ENCODE data around the gene AMOTL2.

The AMOTL2 gene

DNA sequence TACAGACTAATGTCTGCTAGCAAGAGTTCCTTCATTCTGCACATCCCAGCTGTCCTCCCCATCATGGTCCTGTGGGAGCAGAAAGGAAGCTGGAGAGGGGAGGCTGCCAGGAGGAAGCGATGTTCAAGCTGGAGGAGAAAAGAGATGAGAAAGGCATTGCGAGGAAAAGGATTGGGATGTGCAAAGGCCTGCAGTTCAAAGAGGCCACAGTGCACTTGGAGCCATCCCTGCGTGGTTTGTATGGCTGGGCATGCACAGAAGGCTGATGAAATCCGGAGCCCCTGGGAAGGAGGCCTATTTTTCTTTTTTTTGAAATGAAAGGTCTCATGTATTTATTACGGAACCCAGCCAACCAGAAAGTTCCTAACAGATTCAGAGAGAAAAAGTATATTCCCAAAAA lies 22.8 kb downstream of the AMOTL2 start:
- peaks cover 28% of the 10 kb centered on the region for H3K36me3 ChIP-seq (ENCODE audit: control insufficient read depth, insufficient read depth, low read length)
- H3K4me3 ChIP-seq (ENCODE audit: low read depth, low read length) = no peak overlapping the region
- H3K4me1 ChIP-seq (ENCODE audit: control insufficient read depth, insufficient read depth, low read length) = peaks cover 10% of the 10 kb centered on the region
- no peak overlapping the region for H3K27ac ChIP-seq (ENCODE audit: low read depth, low read length)
- H3K9me3 ChIP-seq (ENCODE audit: control insufficient read depth, insufficient read depth, low read depth, low read length) = peaks cover 8% of the 10 kb centered on the region
- H3K9ac ChIP-seq (ENCODE audit: low read length) = no peak overlapping the region
- no peaks in the 10 kb centered on the region for H3K27me3 ChIP-seq (ENCODE audit: control insufficient read depth, insufficient read depth, low read length)

DNA sequence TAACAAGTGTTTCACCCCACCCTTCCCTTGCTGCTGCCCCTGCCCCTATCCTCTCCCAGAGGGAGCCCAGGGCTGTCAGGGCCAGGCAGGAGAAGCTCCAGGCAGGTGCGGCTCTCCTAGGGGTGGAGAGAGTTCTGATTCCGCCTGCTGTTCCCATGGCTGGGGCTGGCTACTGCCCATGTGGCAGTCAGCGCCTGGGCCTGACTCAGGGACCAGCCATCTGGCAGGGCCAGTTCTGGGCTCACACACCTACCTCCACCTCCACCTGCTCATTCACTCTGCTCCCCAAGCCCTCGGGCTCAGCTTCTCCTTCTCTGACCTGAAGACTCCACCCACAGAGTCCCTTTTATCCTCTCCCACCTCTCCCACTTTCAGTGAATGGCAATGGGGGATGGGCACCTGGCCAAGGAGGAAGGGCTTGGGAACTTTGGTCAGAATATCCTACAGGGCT lies 23.4 kb downstream of the AMOTL2 start:
- Histone ChIP-seq H3K9me3 (ENCODE audit: control insufficient read depth, insufficient read depth, low read depth, low read length) (peaks cover 12% of the 10 kb centered on the region), H3K4me3 (ENCODE audit: low read depth, low read length) (no peak overlapping the region), H3K36me3 (ENCODE audit: control insufficient read depth, insufficient read depth, low read length) (peaks cover 23% of the 10 kb centered on the region), H3K4me1 (ENCODE audit: control insufficient read depth, insufficient read depth, low read length) (peaks cover 10% of the 10 kb centered on the region), H3K27me3 (ENCODE audit: control insufficient read depth, insufficient read depth, low read length) (no peaks in the 10 kb centered on the region), H3K27ac (ENCODE audit: low read depth, low read length) (no peak overlapping the region), H3K9ac (ENCODE audit: low read length) (no peak overlapping the region)

DNA sequence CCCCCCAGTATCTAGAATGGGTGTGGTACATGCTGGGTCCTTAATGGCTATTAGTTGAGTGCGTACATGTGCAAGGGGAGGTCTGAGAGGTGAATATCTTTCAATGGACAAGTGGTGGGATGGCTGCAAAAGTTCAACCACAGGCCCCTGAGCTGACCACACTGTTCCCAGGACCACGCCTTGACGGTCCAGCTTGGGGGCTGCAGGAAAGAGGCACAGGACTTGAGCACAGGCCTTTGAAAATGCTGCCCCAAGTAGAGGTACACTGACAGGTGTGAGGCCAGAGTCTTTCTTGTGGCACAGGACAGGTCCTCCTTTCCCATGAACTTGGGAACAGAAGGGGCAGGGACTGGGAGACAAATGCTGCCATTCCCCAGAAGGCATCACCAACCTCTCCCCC lies 24.0 kb downstream of the AMOTL2 start:
- no peaks in the 10 kb centered on the region for H3K27me3 ChIP-seq (ENCODE audit: control insufficient read depth, insufficient read depth, low read length)
- no peak overlapping the region for H3K27ac ChIP-seq (ENCODE audit: low read depth, low read length)
- peaks cover 12% of the 10 kb centered on the region for H3K9me3 ChIP-seq (ENCODE audit: control insufficient read depth, insufficient read depth, low read depth, low read length)
- H3K36me3 ChIP-seq (ENCODE audit: control insufficient read depth, insufficient read depth, low read length) = peaks cover 17% of the 10 kb centered on the region
- H3K9ac ChIP-seq (ENCODE audit: low read length) = no peak overlapping the region
- H3K4me3 ChIP-seq (ENCODE audit: low read depth, low read length) = no peak overlapping the region
- H3K4me1 ChIP-seq (ENCODE audit: control insufficient read depth, insufficient read depth, low read length) = peaks cover 10% of the 10 kb centered on the region

- Histone ChIP-seq H3K9me3 (ENCODE audit: control insufficient read depth, insufficient read depth, low read depth, low read length) (peaks cover 12% of the 10 kb centered on the region), H3K9ac (ENCODE audit: low read length) (no peak overlapping the region), H3K36me3 (ENCODE audit: control insufficient read depth, insufficient read depth, low read length) (peaks cover 4% of the 10 kb centered on the region; the same call in 1 of the 2 replicates), H3K4me3 (ENCODE audit: low read depth, low read length) (no peak overlapping the region), H3K27ac (ENCODE audit: low read depth, low read length) (no peak overlapping the region), H3K4me1 (ENCODE audit: control insufficient read depth, insufficient read depth, low read length) (peaks cover 8% of the 10 kb centered on the region), H3K27me3 (ENCODE audit: control insufficient read depth, insufficient read depth, low read length) (no peaks in the 10 kb centered on the region)
Observed at GRCh38 chr3:134348524-134348923, 25.7 kb downstream of the AMOTL2 start.

- H3K9me3 ChIP-seq (ENCODE audit: control insufficient read depth, insufficient read depth, low read depth, low read length) = peaks cover 12% of the 10 kb centered on the region
- peaks cover 4% of the 10 kb centered on the region; the same call in 1 of the 2 replicates for H3K36me3 ChIP-seq (ENCODE audit: control insufficient read depth, insufficient read depth, low read length)
- no peak overlapping the region for H3K27ac ChIP-seq (ENCODE audit: low read depth, low read length)
- no peak overlapping the region for H3K9ac ChIP-seq (ENCODE audit: low read length)
- H3K4me1 ChIP-seq (ENCODE audit: control insufficient read depth, insufficient read depth, low read length) = peaks cover 8% of the 10 kb centered on the region
- no peak overlapping the region for H3K4me3 ChIP-seq (ENCODE audit: low read depth, low read length)
- H3K27me3 ChIP-seq (ENCODE audit: control insufficient read depth, insufficient read depth, low read length) = no peaks in the 10 kb centered on the region
Observed at GRCh38 chr3:134347551-134347950, 26.7 kb downstream of the AMOTL2 start.

DNA sequence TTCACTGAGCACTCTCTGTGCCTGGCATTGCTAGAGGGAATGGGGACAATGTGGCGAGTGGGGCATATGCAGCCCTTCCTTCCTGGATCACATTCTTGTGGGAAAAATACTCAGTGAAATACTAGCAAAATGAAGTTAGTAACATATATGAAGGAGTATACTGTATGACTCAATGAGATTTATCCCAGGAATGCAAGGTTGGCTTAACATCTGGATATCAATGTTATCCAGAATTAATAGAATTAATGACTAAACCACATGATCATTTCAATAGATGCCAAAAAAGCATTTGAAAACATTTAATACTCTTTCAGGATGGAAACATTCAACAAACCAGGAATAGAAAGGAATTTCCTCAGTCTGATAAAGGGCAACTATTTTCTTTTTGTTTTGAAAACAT lies 27.5 kb downstream of the AMOTL2 start:
- Histone ChIP-seq H3K9me3 (ENCODE audit: control insufficient read depth, insufficient read depth, low read depth, low read length) (peaks cover 12% of the 10 kb centered on the region), H3K9ac (ENCODE audit: low read length) (no peak overlapping the region), H3K4me1 (ENCODE audit: control insufficient read depth, insufficient read depth, low read length) (peaks cover 8% of the 10 kb centered on the region), H3K27ac (ENCODE audit: low read depth, low read length) (no peak overlapping the region), H3K36me3 (ENCODE audit: control insufficient read depth, insufficient read depth, low read length) (peaks cover 4% of the 10 kb centered on the region; the same call in 1 of the 2 replicates), H3K4me3 (ENCODE audit: low read depth, low read length) (no peak overlapping the region), H3K27me3 (ENCODE audit: control insufficient read depth, insufficient read depth, low read length) (no peaks in the 10 kb centered on the region)

DNA sequence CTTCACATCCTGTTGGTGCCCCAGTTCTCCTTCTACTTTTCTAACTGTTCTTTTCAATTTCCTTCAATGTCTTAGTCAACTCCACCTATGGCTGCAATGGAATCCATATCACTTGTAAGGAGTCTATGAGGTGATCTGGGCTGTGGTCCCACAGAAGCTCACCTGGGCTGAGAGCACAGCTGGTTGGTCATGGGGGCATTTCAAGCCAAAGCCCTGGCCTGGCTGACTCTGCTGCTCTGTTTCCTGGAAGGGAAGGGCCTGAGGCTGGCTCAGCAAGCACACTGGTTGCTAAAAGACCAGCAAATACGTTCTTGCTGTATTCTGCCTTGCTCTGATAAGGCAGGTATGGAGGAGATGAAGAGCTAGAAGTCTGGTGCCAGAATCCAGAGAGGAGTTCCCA lies 29.0 kb downstream of the AMOTL2 start:
- Histone ChIP-seq H3K9ac (ENCODE audit: low read length) (no peak overlapping the region), H3K4me3 (ENCODE audit: low read depth, low read length) (no peak overlapping the region), H3K9me3 (ENCODE audit: control insufficient read depth, insufficient read depth, low read depth, low read length) (peaks cover 12% of the 10 kb centered on the region), H3K27me3 (ENCODE audit: control insufficient read depth, insufficient read depth, low read length) (no peaks in the 10 kb centered on the region), H3K27ac (ENCODE audit: low read depth, low read length) (no peak overlapping the region), H3K4me1 (ENCODE audit: control insufficient read depth, insufficient read depth, low read length) (no peaks in the 10 kb centered on the region), H3K36me3 (ENCODE audit: control insufficient read depth, insufficient read depth, low read length) (peaks cover 4% of the 10 kb centered on the region; the same call in 1 of the 2 replicates)

- Histone ChIP-seq H3K4me1 (ENCODE audit: control insufficient read depth, insufficient read depth, low read length) (peaks cover under 1% of the 10 kb centered on the region; the same call in 1 of the 2 replicates), H3K9me3 (ENCODE audit: control insufficient read depth, insufficient read depth, low read depth, low read length) (peaks cover 12% of the 10 kb centered on the region), H3K27ac (ENCODE audit: low read depth, low read length) (no peak overlapping the region), H3K9ac (ENCODE audit: low read length) (no peak overlapping the region), H3K27me3 (ENCODE audit: control insufficient read depth, insufficient read depth, low read length) (no peaks in the 10 kb centered on the region), H3K4me3 (ENCODE audit: low read depth, low read length) (no peak overlapping the region), H3K36me3 (ENCODE audit: control insufficient read depth, insufficient read depth, low read length) (peaks cover 4% of the 10 kb centered on the region; the same call in 1 of the 2 replicates)
Observed at GRCh38 chr3:134344560-134344959, 29.7 kb downstream of the AMOTL2 start.

DNA sequence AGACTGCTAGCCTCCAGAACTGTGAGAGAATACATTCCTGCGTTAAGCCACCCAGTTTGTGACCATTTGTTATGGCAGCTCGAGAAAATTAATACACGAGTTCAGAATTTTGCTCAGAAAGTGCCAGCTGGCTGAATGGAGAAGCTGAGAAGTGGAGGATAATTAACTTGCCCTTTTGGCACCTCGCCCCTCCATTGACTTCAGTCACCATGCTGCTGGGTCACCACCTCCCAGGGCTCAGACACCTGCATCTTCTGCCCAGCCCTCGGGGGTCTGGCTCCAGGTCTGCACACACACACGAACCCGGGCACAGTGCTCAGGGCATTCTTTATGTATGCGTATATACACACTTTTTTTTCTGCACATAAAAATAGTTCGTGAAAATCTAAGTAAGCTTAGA lies 32.0 kb downstream of the AMOTL2 start:
- H3K4me1 ChIP-seq (ENCODE audit: control insufficient read depth, insufficient read depth, low read length) = peaks cover 6% of the 10 kb centered on the region; the same call in 1 of the 2 replicates
- H3K27ac ChIP-seq (ENCODE audit: low read depth, low read length) = no peak overlapping the region
- H3K36me3 ChIP-seq (ENCODE audit: control insufficient read depth, insufficient read depth, low read length) = no peaks in the 10 kb centered on the region
- H3K27me3 ChIP-seq (ENCODE audit: control insufficient read depth, insufficient read depth, low read length) = no peaks in the 10 kb centered on the region
- H3K9ac ChIP-seq (ENCODE audit: low read length) = no peak overlapping the region
- peaks cover 12% of the 10 kb centered on the region for H3K9me3 ChIP-seq (ENCODE audit: control insufficient read depth, insufficient read depth, low read depth, low read length)
- no peak overlapping the region for H3K4me3 ChIP-seq (ENCODE audit: low read depth, low read length)

- peaks cover 4% of the 10 kb centered on the region for H3K9me3 ChIP-seq (ENCODE audit: control insufficient read depth, insufficient read depth, low read depth, low read length)
- no peaks in the 10 kb centered on the region for H3K36me3 ChIP-seq (ENCODE audit: control insufficient read depth, insufficient read depth, low read length)
- H3K27ac ChIP-seq (ENCODE audit: low read depth, low read length) = no peak overlapping the region
- H3K4me3 ChIP-seq (ENCODE audit: low read depth, low read length) = no peak overlapping the region
- peaks cover 6% of the 10 kb centered on the region; the same call in 1 of the 2 replicates for H3K4me1 ChIP-seq (ENCODE audit: control insufficient read depth, insufficient read depth, low read length)
- no peak overlapping the region for H3K9ac ChIP-seq (ENCODE audit: low read length)
- no peaks in the 10 kb centered on the region for H3K27me3 ChIP-seq (ENCODE audit: control insufficient read depth, insufficient read depth, low read length)
Observed at GRCh38 chr3:134341389-134341788, 32.9 kb downstream of the AMOTL2 start.

DNA sequence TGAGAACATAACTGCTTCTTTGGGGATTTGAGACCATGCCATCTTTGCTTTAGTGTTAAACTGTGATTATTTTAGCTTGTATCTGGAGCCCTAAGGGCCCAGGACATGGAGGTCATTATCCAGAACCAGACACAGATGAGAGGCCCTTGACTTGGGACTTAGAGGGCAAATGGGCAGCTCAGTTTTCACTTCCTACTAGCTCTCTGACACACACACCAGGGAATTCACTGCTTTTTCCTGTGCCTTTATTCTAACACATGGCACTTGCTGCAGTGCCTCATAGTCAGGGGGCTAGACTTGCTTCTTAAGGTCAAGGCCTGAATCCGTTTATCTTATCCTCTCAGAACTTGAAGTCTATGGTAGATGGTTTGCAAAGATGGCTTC lies 33.3 kb downstream of the AMOTL2 start:
- Histone ChIP-seq H3K27me3 (ENCODE audit: control insufficient read depth, insufficient read depth, low read length) (no peaks in the 10 kb centered on the region), H3K9me3 (ENCODE audit: control insufficient read depth, insufficient read depth, low read depth, low read length) (no peaks in the 10 kb centered on the region), H3K27ac (ENCODE audit: low read depth, low read length) (no peak overlapping the region), H3K9ac (ENCODE audit: low read length) (no peak overlapping the region), H3K4me1 (ENCODE audit: control insufficient read depth, insufficient read depth, low read length) (peaks cover 6% of the 10 kb centered on the region; the same call in 1 of the 2 replicates), H3K4me3 (ENCODE audit: low read depth, low read length) (no peak overlapping the region), H3K36me3 (ENCODE audit: control insufficient read depth, insufficient read depth, low read length) (no peaks in the 10 kb centered on the region)
